ENCODE measurements around the gene PER1.
A peak's percentile ranks its signal among the peaks of the same experiment; 100 is the strongest.

PER1 gene

DNA sequence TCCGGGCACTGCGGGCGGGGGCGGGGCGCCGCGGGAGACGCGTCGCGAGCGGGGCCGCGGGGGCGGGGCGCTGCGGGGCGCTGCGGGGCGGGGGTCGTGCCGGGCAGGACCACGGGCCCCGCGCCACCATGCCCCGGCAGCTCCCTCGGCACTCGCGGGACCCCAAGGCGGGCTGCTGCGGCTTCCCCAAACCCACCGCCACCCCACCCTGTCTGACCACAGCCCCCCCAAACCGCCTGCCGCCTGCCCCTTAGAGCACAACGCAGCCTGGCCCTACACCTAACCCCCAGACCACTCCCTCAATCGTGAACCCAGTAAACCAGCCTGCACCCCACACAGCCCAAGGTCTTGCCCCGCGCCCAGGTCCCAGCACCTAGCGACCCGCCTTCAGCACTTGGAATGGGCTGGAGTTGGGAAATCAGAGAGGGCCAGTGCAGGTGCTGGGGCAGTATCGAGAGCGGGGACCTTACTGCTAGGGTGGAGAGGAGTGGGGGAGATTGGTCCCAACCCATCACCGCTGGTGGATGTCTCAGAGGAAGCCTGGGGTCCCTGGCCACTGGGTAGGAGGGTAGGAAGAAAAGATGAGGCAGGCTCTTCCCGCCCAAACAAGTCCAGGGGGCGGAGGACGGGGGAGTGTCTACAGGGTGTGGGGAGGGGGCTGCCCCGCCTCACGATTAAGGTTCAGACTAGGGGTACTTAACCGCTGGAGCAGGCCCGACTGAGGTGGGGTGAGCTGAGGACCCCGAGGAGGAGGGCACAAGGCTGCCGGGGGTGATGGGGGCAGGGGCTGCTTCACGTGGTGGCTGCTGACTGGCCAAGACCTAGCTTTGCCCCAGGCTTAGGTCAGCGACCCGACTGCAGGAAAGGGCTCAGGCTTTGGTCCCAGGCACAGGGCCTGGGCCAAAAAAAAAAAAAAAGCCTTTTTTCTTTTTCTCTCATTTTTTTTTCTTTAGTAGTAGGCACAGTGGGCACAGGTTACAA lies 11.1 kb upstream of the PER1 start:
- Histone ChIP-seq H3K4me1 (ENCODE audit: insufficient read depth, low read length, poor library complexity, severe bottlenecking) (peaks cover 36% of the 10 kb centered on the region), H3K36me3 (ENCODE audit: insufficient read depth, low read length) (no peaks in the 10 kb centered on the region), H3K9me2 (replicated peaks; ENCODE audit: low read depth, low read length) (no peaks in the 10 kb centered on the region), H3K9me3 (ENCODE audit: insufficient read depth, low read depth, low read length) (no peaks in the 10 kb centered on the region), H3K27me3 (ENCODE audit: insufficient read depth, low read length, poor library complexity, severe bottlenecking) (peaks cover 4% of the 10 kb centered on the region), H2AFZ (ENCODE audit: low read length) (peak overlapping the region; percentile 95), H3K9ac (ENCODE audit: low read depth, low read length, poor library complexity, severe bottlenecking) (peak overlapping the region; percentile 94), H3K4me3 (ENCODE audit: low read length, poor library complexity, severe bottlenecking) (peak overlapping the region; percentile 100), H3F3A (ENCODE audit: low read depth) (peaks cover 6% of the 10 kb centered on the region; the same call in 1 of the 2 replicates), H3K79me2 (ENCODE audit: insufficient read depth, low read length) (peaks cover 40% of the 10 kb centered on the region), H3K4me2 (ENCODE audit: low read depth, low read length, poor library complexity, severe bottlenecking) (peak overlapping the region; percentile 86), H4K20me1 (ENCODE audit: insufficient read depth, low read length, poor library complexity, severe bottlenecking) (peaks cover 41% of the 10 kb centered on the region)
- TF ChIP-seq EZH2phosphoT487 (IDR thresholded peaks at IDR 0.05; ENCODE audit: borderline replicate concordance) (no peak), CTCF (conservative IDR thresholded peaks at IDR 0.05; ENCODE audit: low read length) (no peak)

- Histone ChIP-seq H3K4me3 (ENCODE audit: low read length, poor library complexity, severe bottlenecking) (peak within 1 kb of the TSS; percentile 100), H3K4me1 (ENCODE audit: insufficient read depth, low read length, poor library complexity, severe bottlenecking) (peaks cover 36% of the 10 kb centered on the region), H3K9me2 (replicated peaks; ENCODE audit: low read depth, low read length) (no peaks in the 10 kb centered on the region), H3K9ac (ENCODE audit: low read depth, low read length, poor library complexity, severe bottlenecking) (peak within 1 kb of the TSS; percentile 94), H3K9me3 (ENCODE audit: insufficient read depth, low read depth, low read length) (no peaks in the 10 kb centered on the region), H3K27me3 (ENCODE audit: insufficient read depth, low read length, poor library complexity, severe bottlenecking) (peaks cover 4% of the 10 kb centered on the region), H2AFZ (ENCODE audit: low read length) (peak within 1 kb of the TSS; percentile 95), H3K79me2 (ENCODE audit: insufficient read depth, low read length) (peaks cover 40% of the 10 kb centered on the region), H3K4me2 (ENCODE audit: low read depth, low read length, poor library complexity, severe bottlenecking) (peak within 1 kb of the TSS; percentile 98), H3F3A (ENCODE audit: low read depth) (peaks cover 7% of the 10 kb centered on the region; the same call in 1 of the 2 replicates), H4K20me1 (ENCODE audit: insufficient read depth, low read length, poor library complexity, severe bottlenecking) (peaks cover 42% of the 10 kb centered on the region), H3K36me3 (ENCODE audit: insufficient read depth, low read length) (no peaks in the 10 kb centered on the region)
- TF ChIP-seq CTCF (conservative IDR thresholded peaks at IDR 0.05; ENCODE audit: low read length) (no peak), EZH2phosphoT487 (IDR thresholded peaks at IDR 0.05; ENCODE audit: borderline replicate concordance) (no peak)
These were observed 10.2 kb upstream of the PER1 start, which contains the start of gene VAMP2 for GRCh38 chr17:8162233-8162996. TSS of gene VAMP2 (minus strand) at chr17:8162948. CDS start at chr17:8162879, 69 bp downstream.

DNA sequence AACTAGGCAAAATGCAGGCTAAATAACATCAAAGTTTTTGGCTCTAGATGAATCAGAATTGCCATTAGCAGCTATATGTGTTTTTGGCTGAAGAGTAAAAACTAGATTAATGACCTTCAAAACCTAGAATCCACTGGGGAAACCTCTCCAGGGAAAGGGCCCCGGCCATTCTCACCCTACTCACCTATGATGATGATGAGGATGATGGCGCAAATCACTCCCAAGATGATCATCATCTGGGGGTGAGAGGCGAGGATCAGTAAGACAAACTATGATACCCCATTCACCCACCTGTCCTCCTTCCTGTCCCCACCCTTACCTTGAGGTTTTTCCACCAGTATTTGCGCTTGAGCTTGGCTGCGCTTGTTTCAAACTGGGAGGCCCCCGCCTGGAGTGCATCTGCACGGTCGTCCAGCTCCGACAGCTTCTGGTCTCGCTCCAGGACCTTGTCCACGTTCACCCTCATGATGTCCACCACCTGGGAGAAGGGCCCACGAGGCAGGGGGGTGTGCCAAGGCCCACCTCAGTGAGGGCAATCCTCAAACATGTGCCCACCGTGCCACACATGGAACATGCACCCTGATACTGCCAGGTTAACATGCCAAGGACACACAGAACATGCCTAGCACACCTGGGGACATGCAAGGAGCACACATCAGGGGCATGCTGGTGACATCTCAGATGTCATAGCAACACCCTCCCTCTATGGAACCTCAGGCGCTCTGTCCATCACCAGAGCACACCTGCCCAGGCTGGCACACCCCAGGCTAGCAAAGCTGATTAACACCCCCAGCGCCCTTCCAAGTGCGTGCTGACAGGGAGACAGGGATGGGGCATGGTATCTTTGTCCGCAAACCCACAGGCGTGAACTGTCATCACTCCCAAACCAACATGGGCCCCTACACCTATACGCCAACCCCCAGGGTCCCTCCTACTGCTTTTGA lies 9.4 kb upstream of the PER1 start:
- Histone ChIP-seq H3K4me2 (ENCODE audit: low read depth, low read length, poor library complexity, severe bottlenecking) (peak overlapping the region; percentile 98), H3K36me3 (ENCODE audit: insufficient read depth, low read length) (no peaks in the 10 kb centered on the region), H3K9me3 (ENCODE audit: insufficient read depth, low read depth, low read length) (no peaks in the 10 kb centered on the region), H3K9ac (ENCODE audit: low read depth, low read length, poor library complexity, severe bottlenecking) (peak overlapping the region; percentile 94), H3K4me1 (ENCODE audit: insufficient read depth, low read length, poor library complexity, severe bottlenecking) (peaks cover 41% of the 10 kb centered on the region), H3K79me2 (ENCODE audit: insufficient read depth, low read length) (peaks cover 40% of the 10 kb centered on the region), H4K20me1 (ENCODE audit: insufficient read depth, low read length, poor library complexity, severe bottlenecking) (peaks cover 42% of the 10 kb centered on the region), H2AFZ (ENCODE audit: low read length) (no peak overlapping the region), H3K9me2 (replicated peaks; ENCODE audit: low read depth, low read length) (no peaks in the 10 kb centered on the region), H3F3A (ENCODE audit: low read depth) (peaks cover 7% of the 10 kb centered on the region; the same call in 1 of the 2 replicates), H3K4me3 (ENCODE audit: low read length, poor library complexity, severe bottlenecking) (peak overlapping the region; percentile 100), H3K27me3 (ENCODE audit: insufficient read depth, low read length, poor library complexity, severe bottlenecking) (peaks cover 4% of the 10 kb centered on the region)
- TF ChIP-seq EZH2phosphoT487 (IDR thresholded peaks at IDR 0.05; ENCODE audit: borderline replicate concordance) (no peak), CTCF (conservative IDR thresholded peaks at IDR 0.05; ENCODE audit: low read length) (no peak)

All from Loucy (cell line).